Suprapubic skin (tissue), 4 donors: ENCODE data around the gene RPS6KA2. TPM values are rescaled to one million over a fixed set of nuclear protein-coding genes. Genes with fewer than 3 reads are reported as not detected.
"Not testable (repeated sequence)": the region's sequence is repeated elsewhere in the genome, so short reads cannot be mapped to it uniquely, and the experiment has no call there.

Experiments used
- DNase-seq, 2 donors: peaks; one replicate each; pipeline ENCODE4 v3.0.0-alpha.2; 2019; ENCODE audit warnings: low spot score in 2 of 2
- H3K27ac ChIP-seq: fragments of 200-600 bp; sonication (generic); one replicate; pipeline ENCODE4 v1.5.1; 2019
- H3K27me3 ChIP-seq: fragments of 200-600 bp; sonication (generic); one replicate; pipeline ENCODE4 v1.5.1; 2019
- H3K36me3 ChIP-seq: fragments of 200-600 bp; sonication (generic); one replicate; pipeline ENCODE4 v1.5.1; 2019
- H3K4me1 ChIP-seq: fragments of 200-600 bp; sonication (generic); one replicate; pipeline ENCODE4 v1.5.1; 2019
- H3K4me3 ChIP-seq: fragments of 200-600 bp; sonication (generic); one replicate; pipeline ENCODE4 v1.5.1; 2019; ENCODE audit warnings: mild to moderate bottlenecking
- H3K9me3 ChIP-seq: fragments of 200-600 bp; sonication (generic); one replicate; pipeline ENCODE4 v1.5.1; 2019
- CTCF ChIP-seq, 2 donors: fragments of 200-600 bp in 1 of 2; fragments of 450-650 bp in 1 of 2; sonication (generic) in 1 of 2; IDR thresholded peaks; one replicate each; pipeline ENCODE4 v1.5.1; 2016 to 2019; ENCODE audit warnings: antibody characterized with exemption in 2 of 2, mild to moderate bottlenecking in 1 of 2, moderate library complexity in 1 of 2
- EP300 ChIP-seq: sonication (generic); formaldehyde crosslinking; IDR thresholded peaks from one replicate; pipeline ENCODE4 v1.6.1; 2017; ENCODE audit warnings: antibody characterized with exemption
- POLR2A ChIP-seq, 2 donors: fragments of 450-650 bp; IDR thresholded peaks; one replicate each; pipeline ENCODE4 v1.6.1; 2017; ENCODE audit warnings: antibody characterized with exemption in 2 of 2, mild to moderate bottlenecking in 2 of 2, moderate library complexity in 2 of 2
- POLR2AphosphoS5 ChIP-seq, 3 donors: sonication (generic); formaldehyde crosslinking; IDR thresholded peaks; one replicate each; pipeline ENCODE4 v1.6.1; 2017; ENCODE audit warnings: antibody characterized with exemption in 3 of 3
- WGBS: methylation state at CpG from one replicate; pipeline ENCODE4 v1.1.5; 2018; 5-methylcytosine and 5-hydroxymethylcytosine counted together
- total RNA-seq, 4 donors: library from RNA; depleted of rRNA; stranded (reverse); fragments of >200 nt; gene quantifications; one replicate each; pipeline ENCODE4 v1.1.0, GENCODE V29; 2016

The RPS6KA2 gene
- total RNA-seq, 4 donors from 2014 or later: 24.2 to 38.5 (median 32.3) TPM

GRCh38 chr6:166543603-166544295, 83.3 kb downstream of the RPS6KA2 start:
- no peak for DNase-seq
- TF ChIP-seq EP300: no peak
- TF ChIP-seq POLR2A (IDR thresholded peaks at IDR 0.05): no peak
- TF ChIP-seq CTCF (IDR thresholded peaks at IDR 0.05): no peak
- TF ChIP-seq POLR2AphosphoS5 (IDR thresholded peaks at IDR 0.05): no peak
- no peaks in the 10 kb centered on the region for H3K27me3 ChIP-seq
- no peak overlapping the region for H3K4me3 ChIP-seq
- H3K27ac ChIP-seq: no peak overlapping the region
- H3K36me3 ChIP-seq: no peaks in the 10 kb centered on the region
- H3K4me1 ChIP-seq: peaks cover 14% of the 10 kb centered on the region
- 93% methylated on average over 9 of the region's 9 CpGs for WGBS
- H3K9me3 ChIP-seq: no peaks in the 10 kb centered on the region

GRCh38 chr6:166542580-166542912, 84.5 kb downstream of the RPS6KA2 start:
- Histone ChIP-seq H3K4me3 (no peak overlapping the region), H3K4me1 (peaks cover 14% of the 10 kb centered on the region), H3K9me3 (no peaks in the 10 kb centered on the region), H3K27me3 (no peaks in the 10 kb centered on the region), H3K27ac (no peak overlapping the region), H3K36me3 (peaks cover 2% of the 10 kb centered on the region)
- WGBS: 49% methylated on average over 4 of the region's 4 CpGs
- TF ChIP-seq EP300 (no peak), POLR2A (IDR thresholded peaks at IDR 0.05) (no peak)
- no peak for DNase-seq

- H3K27ac ChIP-seq: no peak overlapping the region
- WGBS: 66% methylated on average over 12 of the region's 12 CpGs
Measured at GRCh38 chr6:166541876-166542579, 85.0 kb downstream of the RPS6KA2 start.

GRCh38 chr6:166541366-166541765, 85.7 kb downstream of the RPS6KA2 start:
- Histone ChIP-seq H3K36me3 (peaks cover 2% of the 10 kb centered on the region), H3K4me1 (peaks cover 14% of the 10 kb centered on the region), H3K27me3 (no peaks in the 10 kb centered on the region), H3K9me3 (no peaks in the 10 kb centered on the region), H3K27ac (peak overlapping the region; percentile 38), H3K4me3 (peak overlapping the region; percentile 13)
- DNase-seq: no peak
- WGBS: 76% methylated on average over 12 of the region's 12 CpGs
- TF ChIP-seq POLR2A (IDR thresholded peaks at IDR 0.05): no peak
- TF ChIP-seq EP300: no peak
- TF ChIP-seq POLR2AphosphoS5 (IDR thresholded peaks at IDR 0.05): no peak

More at GRCh38 chr6:166541876-166542579, 85.0 kb downstream of the RPS6KA2 start:
- peaks cover 14% of the 10 kb centered on the region for H3K4me1 ChIP-seq
- peaks cover 2% of the 10 kb centered on the region for H3K36me3 ChIP-seq
- H3K4me3 ChIP-seq: no peak overlapping the region
- TF ChIP-seq POLR2AphosphoS5 (IDR thresholded peaks at IDR 0.05) (no peak), EP300 (no peak), CTCF (IDR thresholded peaks at IDR 0.05) (no peak), POLR2A (IDR thresholded peaks at IDR 0.05) (no peak)
- H3K27me3 ChIP-seq: no peaks in the 10 kb centered on the region
- no peak for DNase-seq
- H3K9me3 ChIP-seq: no peaks in the 10 kb centered on the region

GRCh38 chr6:166540631-166541331, 86.3 kb downstream of the RPS6KA2 start:
- Histone ChIP-seq H3K27ac (peak overlapping the region; percentile 38), H3K4me3 (peak overlapping the region; percentile 13), H3K9me3 (no peaks in the 10 kb centered on the region), H3K4me1 (peaks cover 14% of the 10 kb centered on the region), H3K36me3 (peaks cover 6% of the 10 kb centered on the region), H3K27me3 (no peaks in the 10 kb centered on the region)
- TF ChIP-seq POLR2AphosphoS5 (IDR thresholded peaks at IDR 0.05): no peak
- TF ChIP-seq POLR2A (IDR thresholded peaks at IDR 0.05): no peak
- no peak for TF ChIP-seq CTCF (IDR thresholded peaks at IDR 0.05)
- WGBS: 49% methylated on average over 18 of the region's 18 CpGs
- no peak for DNase-seq

DNA sequence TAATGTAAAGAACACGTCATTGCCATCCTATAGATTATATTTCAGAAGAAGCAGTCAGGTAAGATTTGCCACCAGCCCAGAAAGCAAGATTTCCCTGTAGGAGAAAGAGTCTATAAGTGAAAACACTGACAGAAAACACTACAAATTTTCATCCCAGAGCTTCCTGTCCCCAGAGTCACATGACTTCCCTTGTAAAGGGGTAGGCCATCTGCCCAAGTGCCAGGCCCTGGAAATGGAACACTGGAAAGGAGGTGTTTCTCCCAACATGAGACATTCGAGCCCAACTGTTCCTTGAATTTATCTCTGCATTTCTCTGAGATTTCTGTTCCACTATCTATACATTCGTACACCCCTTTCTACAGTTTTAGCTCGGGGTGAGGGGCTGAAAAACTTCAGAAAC, 87.5 kb downstream of the RPS6KA2 start:
- TF ChIP-seq POLR2A (IDR thresholded peaks at IDR 0.05): no peak
- TF ChIP-seq POLR2AphosphoS5 (IDR thresholded peaks at IDR 0.05): no peak
- no peak for TF ChIP-seq EP300
- TF ChIP-seq CTCF (IDR thresholded peaks at IDR 0.05): no peak
- H3K36me3 ChIP-seq: peaks cover 15% of the 10 kb centered on the region
- H3K4me1 ChIP-seq: peaks cover 14% of the 10 kb centered on the region
- no peaks in the 10 kb centered on the region for H3K9me3 ChIP-seq
- H3K27ac ChIP-seq: no peak overlapping the region
- H3K4me3 ChIP-seq: no peak overlapping the region
- no peaks in the 10 kb centered on the region for H3K27me3 ChIP-seq
- no peak for DNase-seq
- 93% methylated on average over 4 of the region's 4 CpGs for WGBS

- 95% methylated on average over 9 of the region's 9 CpGs for WGBS
- Histone ChIP-seq H3K36me3 (peaks cover 17% of the 10 kb centered on the region), H3K4me1 (peaks cover 14% of the 10 kb centered on the region)
- not testable (repeated sequence) for H3K9me3 ChIP-seq, DNase-seq, H3K4me3 ChIP-seq, H3K27ac ChIP-seq, H3K27me3 ChIP-seq
Measured at GRCh38 chr6:166539011-166539385, 88.1 kb downstream of the RPS6KA2 start.
